ENCODE data around the gene LGI2. TPM values are rescaled to one million over a fixed set of nuclear protein-coding genes. Genes with fewer than 3 reads are reported as not detected.

LGI2 gene
- total and polyA plus RNA-seq, 2 experiments from 2014 or later: 0.89 to 3.6 TPM

GRCh38 chr4:25028851-25029250, 1.9 kb downstream of the LGI2 start:
- Histone ChIP-seq H3K27me3 (peaks cover 58% of the 10 kb centered on the region), H2AFZ (no peak overlapping the region), H3K4me2 (no peak overlapping the region), H3K27ac (no peak overlapping the region), H3K4me3 (no peak overlapping the region), H3K36me3 (replicated peaks; ENCODE audit: insufficient read depth, low read depth) (no peaks in the 10 kb centered on the region), H3K79me2 (no peaks in the 10 kb centered on the region), H3K4me1 (ENCODE audit: insufficient read depth) (peaks cover 11% of the 10 kb centered on the region), H3K9me2 (replicated peaks; ENCODE audit: insufficient read depth) (no peaks in the 10 kb centered on the region), H3K9me3 (ENCODE audit: low read depth) (no peaks in the 10 kb centered on the region), H4K20me1 (ENCODE audit: insufficient read depth, poor library complexity, severe bottlenecking) (no peaks in the 10 kb centered on the region)
- no peak for TF ChIP-seq EZH2 (IDR thresholded peaks at IDR 0.05; ENCODE audit: borderline replicate concordance)
- no peak for TF ChIP-seq CTCF (IDR thresholded peaks at IDR 0.05; ENCODE audit: poor library complexity)
- TF ChIP-seq EZH2phosphoT487 (IDR thresholded peaks at IDR 0.05; ENCODE audit: low read depth, severe bottlenecking, unreplicated experiment): no peak
- no peak for DNase-seq (ENCODE audit: low spot score)
- 88% methylated on average over 3 of the region's 3 CpGs for WGBS (ENCODE audit: low lambda C conversion rate, missing lambda C conversion rate)

- 65% methylated on average over 1 of the region's 1 CpG for WGBS (ENCODE audit: low lambda C conversion rate, missing lambda C conversion rate)
- no peak overlapping the region for H3K27ac ChIP-seq
- no peaks in the 10 kb centered on the region for H3K79me2 ChIP-seq
- no peaks in the 10 kb centered on the region for H3K9me2 ChIP-seq (replicated peaks; ENCODE audit: insufficient read depth)
- no peak overlapping the region for H3K4me3 ChIP-seq
- no peaks in the 10 kb centered on the region for H3K4me1 ChIP-seq (ENCODE audit: insufficient read depth)
- no peaks in the 10 kb centered on the region for H3K9me3 ChIP-seq (ENCODE audit: low read depth)
- H3K4me2 ChIP-seq: no peak overlapping the region
- H3K36me3 ChIP-seq (replicated peaks; ENCODE audit: insufficient read depth, low read depth): no peaks in the 10 kb centered on the region
- DNase-seq (ENCODE audit: low spot score): no peak
- peaks cover 13% of the 10 kb centered on the region for H3K27me3 ChIP-seq
- H4K20me1 ChIP-seq (ENCODE audit: insufficient read depth, poor library complexity, severe bottlenecking): no peaks in the 10 kb centered on the region
- H2AFZ ChIP-seq: no peak overlapping the region
- no peak for TF ChIP-seq EZH2 (IDR thresholded peaks at IDR 0.05; ENCODE audit: borderline replicate concordance)
- TF ChIP-seq CTCF (IDR thresholded peaks at IDR 0.05; ENCODE audit: poor library complexity): no peak
- no peak for TF ChIP-seq EZH2phosphoT487 (IDR thresholded peaks at IDR 0.05; ENCODE audit: low read depth, severe bottlenecking, unreplicated experiment)
These were observed 8.0 kb downstream of the LGI2 start for GRCh38 chr4:25022766-25023165.

DNA sequence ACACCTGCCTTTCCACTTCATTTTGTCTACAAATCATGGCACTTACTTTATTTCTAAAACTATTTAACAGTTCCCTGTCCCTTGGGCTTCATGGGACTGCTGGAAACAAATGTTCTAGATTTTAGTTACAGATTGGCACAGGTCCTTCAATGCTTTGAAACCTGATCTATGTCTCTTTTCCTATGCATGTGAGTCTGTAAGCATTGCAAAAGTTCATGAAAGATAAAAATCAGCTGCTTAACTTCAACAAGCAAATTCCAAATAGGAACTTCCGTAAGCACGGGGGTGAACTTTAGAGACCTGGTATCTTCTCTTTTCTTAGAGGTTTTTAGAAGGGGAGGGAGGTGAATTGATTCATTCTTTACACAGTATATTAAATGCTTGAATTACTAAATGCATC, 9.5 kb downstream of the LGI2 start:
- Histone ChIP-seq H3K9me2 (replicated peaks; ENCODE audit: insufficient read depth) (no peaks in the 10 kb centered on the region), H3K79me2 (no peaks in the 10 kb centered on the region), H2AFZ (no peak overlapping the region), H3K9me3 (ENCODE audit: low read depth) (no peaks in the 10 kb centered on the region), H4K20me1 (ENCODE audit: insufficient read depth, poor library complexity, severe bottlenecking) (no peaks in the 10 kb centered on the region), H3K27me3 (no peaks in the 10 kb centered on the region), H3K4me2 (no peak overlapping the region), H3K27ac (no peak overlapping the region), H3K4me1 (ENCODE audit: insufficient read depth) (no peaks in the 10 kb centered on the region), H3K36me3 (replicated peaks; ENCODE audit: insufficient read depth, low read depth) (no peaks in the 10 kb centered on the region), H3K4me3 (no peak overlapping the region)
- TF ChIP-seq CTCF (IDR thresholded peaks at IDR 0.05; ENCODE audit: poor library complexity) (no peak), EZH2 (IDR thresholded peaks at IDR 0.05; ENCODE audit: borderline replicate concordance) (no peak), EZH2phosphoT487 (IDR thresholded peaks at IDR 0.05; ENCODE audit: low read depth, severe bottlenecking, unreplicated experiment) (no peak)
- WGBS (ENCODE audit: low lambda C conversion rate, missing lambda C conversion rate): 28% methylated on average over 2 of the region's 2 CpGs
- no peak for DNase-seq (ENCODE audit: low spot score)

DNA sequence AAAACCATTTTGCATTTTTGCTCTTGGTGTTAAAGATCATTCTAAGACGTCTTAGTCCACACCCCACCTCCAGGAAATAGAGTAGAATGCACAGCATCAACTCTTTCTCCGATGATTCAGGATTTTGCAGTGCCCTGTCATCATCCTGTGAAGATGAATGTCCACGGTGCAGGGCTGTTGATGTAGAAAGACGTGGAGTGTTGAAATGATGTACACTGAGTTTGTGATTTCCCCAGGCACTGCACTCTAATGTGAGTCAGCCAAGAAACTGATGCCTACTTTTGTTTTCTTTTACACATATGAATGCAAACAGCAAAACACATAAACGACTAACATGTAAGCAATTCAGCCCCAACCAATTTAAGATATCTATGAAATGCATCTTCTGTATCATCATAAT, 10.5 kb downstream of the LGI2 start:
- TF ChIP-seq EZH2 (IDR thresholded peaks at IDR 0.05; ENCODE audit: borderline replicate concordance) (no peak), CTCF (IDR thresholded peaks at IDR 0.05; ENCODE audit: poor library complexity) (no peak), EZH2phosphoT487 (IDR thresholded peaks at IDR 0.05; ENCODE audit: low read depth, severe bottlenecking, unreplicated experiment) (no peak)
- Histone ChIP-seq H3K9me2 (replicated peaks; ENCODE audit: insufficient read depth) (no peaks in the 10 kb centered on the region), H3K27me3 (no peaks in the 10 kb centered on the region), H3K4me2 (no peak overlapping the region), H3K4me3 (no peak overlapping the region), H2AFZ (no peak overlapping the region), H3K9me3 (ENCODE audit: low read depth) (no peaks in the 10 kb centered on the region), H4K20me1 (ENCODE audit: insufficient read depth, poor library complexity, severe bottlenecking) (no peaks in the 10 kb centered on the region), H3K27ac (no peak overlapping the region), H3K4me1 (ENCODE audit: insufficient read depth) (no peaks in the 10 kb centered on the region), H3K36me3 (replicated peaks; ENCODE audit: insufficient read depth, low read depth) (no peaks in the 10 kb centered on the region), H3K79me2 (no peaks in the 10 kb centered on the region)
- DNase-seq (ENCODE audit: low spot score): peak; percentile 39
- 63% methylated on average over 5 of the region's 5 CpGs for WGBS (ENCODE audit: low lambda C conversion rate, missing lambda C conversion rate)
